Gastroesophageal sphincter (tissue), 3 donors: ENCODE data around the gene TSPEAR.

ENCODE experiments used
- POLR2A ChIP-seq, 2 donors: fragments of 450-650 bp; IDR thresholded peaks; one replicate each; pipeline ENCODE4 v1.6.1; 2017; ENCODE audit warnings: antibody characterized with exemption in 2 of 2, mild to moderate bottlenecking in 2 of 2, moderate library complexity in 1 of 2
- TF ChIP-seq, protein P1 (sequence below), 4 experiments: fragments of 200-600 bp in 2 of 4; fragments of 450-650 bp in 2 of 4; sonication (generic) in 1 of 4; IDR thresholded peaks; one replicate each; pipeline ENCODE4 v1.5.1; 2017 to 2019; ENCODE audit warnings: antibody characterized with exemption in 4 of 4, mild to moderate bottlenecking in 2 of 4, moderate library complexity in 2 of 4

DNA sequence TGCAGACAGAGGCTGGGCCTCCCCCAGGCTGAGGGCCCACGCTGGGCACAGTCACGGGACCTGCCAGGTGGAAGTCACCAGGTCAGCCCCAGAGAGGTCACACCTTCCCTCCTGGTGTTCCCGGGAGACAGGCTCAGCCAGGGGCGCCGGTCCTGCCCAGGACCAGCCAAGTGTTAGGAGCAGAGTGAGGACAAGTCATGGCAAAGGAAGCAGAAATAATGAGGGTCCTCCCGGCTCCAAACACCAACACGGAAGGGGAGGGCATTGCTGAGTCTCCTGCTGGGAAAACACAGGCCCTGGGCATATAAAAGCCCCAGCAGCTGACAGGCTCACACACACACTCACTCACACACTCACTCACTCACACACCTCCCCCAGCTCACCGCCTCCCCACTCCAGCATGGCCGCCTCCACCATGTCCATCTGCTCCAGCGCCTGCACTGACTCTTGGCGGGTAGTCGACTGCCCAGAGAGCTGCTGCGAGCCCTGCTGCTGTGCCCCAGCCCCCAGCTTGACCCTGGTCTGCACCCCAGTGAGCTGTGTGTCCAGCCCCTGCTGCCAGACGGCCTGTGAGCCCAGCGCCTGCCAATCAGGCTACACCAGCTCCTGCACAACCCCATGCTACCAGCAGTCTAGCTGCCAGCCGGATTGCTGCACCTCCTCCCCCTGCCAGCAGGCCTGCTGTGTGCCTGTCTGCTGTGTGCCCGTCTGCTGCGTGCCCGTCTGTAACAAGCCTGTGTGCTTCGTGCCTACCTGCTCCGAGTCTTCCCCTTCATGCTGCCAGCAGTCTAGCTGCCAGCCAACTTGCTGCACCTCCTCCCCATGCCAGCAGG is 74.1 kb downstream of the TSPEAR start, which contains the start of gene KRTAP10-10:
- no peak for TF ChIP-seq POLR2A (IDR thresholded peaks at IDR 0.05)
- TF ChIP-seq, protein P1, sequence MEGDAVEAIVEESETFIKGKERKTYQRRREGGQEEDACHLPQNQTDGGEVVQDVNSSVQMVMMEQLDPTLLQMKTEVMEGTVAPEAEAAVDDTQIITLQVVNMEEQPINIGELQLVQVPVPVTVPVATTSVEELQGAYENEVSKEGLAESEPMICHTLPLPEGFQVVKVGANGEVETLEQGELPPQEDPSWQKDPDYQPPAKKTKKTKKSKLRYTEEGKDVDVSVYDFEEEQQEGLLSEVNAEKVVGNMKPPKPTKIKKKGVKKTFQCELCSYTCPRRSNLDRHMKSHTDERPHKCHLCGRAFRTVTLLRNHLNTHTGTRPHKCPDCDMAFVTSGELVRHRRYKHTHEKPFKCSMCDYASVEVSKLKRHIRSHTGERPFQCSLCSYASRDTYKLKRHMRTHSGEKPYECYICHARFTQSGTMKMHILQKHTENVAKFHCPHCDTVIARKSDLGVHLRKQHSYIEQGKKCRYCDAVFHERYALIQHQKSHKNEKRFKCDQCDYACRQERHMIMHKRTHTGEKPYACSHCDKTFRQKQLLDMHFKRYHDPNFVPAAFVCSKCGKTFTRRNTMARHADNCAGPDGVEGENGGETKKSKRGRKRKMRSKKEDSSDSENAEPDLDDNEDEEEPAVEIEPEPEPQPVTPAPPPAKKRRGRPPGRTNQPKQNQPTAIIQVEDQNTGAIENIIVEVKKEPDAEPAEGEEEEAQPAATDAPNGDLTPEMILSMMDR (IDR thresholded peaks at IDR 0.05) = no peak
